Measurements from ENCODE around the gene STK17B.
A peak's percentile ranks its signal among the peaks of the same experiment; 100 is the strongest.

STK17B gene

DNA sequence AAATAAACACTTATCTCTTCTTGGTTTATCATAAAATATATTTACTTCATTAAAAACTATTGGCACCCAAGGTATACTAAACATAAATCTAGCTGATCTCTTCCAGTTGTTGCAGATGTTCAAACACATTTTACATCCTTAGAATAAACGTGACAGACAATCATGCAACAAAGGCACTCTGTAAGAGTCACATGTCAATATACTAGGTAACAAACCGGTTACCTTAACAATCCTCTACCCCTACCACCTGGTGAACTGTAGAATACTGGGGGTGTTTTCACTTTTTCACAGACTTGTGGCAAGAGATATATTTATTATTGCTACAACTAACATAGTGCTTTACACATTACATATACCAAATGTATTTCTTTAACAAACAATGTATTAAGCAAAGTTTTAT, 15.8 kb downstream of the STK17B start:
- DNase-seq (ENCODE audit: low spot score), result no peak

DNA sequence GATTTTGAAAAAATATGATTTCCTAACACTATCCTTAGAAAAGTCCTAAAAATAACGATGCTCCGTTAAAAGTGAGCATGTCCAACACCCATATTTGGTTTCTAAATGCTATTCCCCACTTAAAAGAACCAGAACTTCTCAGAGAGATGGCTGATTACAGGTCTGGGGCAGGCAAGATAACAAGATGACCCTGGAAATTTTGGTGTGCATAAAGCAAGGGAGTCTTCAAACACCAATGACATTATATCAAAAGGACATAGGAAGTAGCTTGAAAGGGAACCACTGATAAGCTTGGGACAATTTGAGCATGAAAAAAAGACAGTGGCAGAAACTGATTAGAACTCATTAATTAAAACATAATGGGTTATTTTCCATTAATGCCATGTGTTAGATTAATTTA, 17.9 kb downstream of the STK17B start:
- no peak for DNase-seq (ENCODE audit: low spot score)

DNA sequence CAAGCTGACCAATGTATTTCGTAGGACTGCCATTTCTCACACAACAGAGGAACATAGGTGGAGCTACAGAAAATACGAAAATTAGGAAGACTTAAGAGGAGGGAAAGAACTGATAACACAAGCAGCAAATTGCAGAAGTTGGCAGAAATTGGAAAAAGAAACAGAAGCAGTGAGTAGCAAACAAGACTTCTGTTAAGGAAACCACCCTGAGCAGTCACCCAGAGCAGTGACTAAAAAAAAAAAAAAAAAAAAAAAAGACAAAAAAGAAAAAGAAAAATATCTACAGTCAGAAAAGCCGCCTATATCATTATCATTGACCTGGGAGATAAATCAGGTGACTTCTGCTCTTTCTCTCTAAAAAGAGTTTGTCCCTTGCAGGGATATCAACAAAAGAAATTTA, 21.4 kb downstream of the STK17B start:
- DNase-seq (ENCODE audit: low spot score), result peak; percentile 36

DNA sequence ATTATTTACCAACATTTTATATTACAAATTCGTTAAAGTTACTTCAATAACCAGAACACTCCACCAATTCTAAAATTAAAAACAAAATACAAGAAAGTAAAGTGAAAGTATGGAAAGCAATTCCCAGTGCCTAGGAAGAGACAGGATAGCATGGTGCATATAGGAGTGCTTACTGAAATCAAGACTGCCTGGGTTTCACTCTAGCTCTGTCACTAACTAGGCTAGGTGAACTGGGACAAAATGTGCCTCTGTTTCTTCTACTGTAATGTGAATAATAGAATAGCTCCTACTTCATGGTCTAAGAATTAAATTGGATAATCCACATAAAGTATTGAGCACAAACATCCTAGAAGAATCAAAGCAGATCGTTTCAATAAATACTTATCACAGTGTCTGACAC, 22.6 kb downstream of the STK17B start:
- DNase-seq (ENCODE audit: low spot score), result no peak

DNA sequence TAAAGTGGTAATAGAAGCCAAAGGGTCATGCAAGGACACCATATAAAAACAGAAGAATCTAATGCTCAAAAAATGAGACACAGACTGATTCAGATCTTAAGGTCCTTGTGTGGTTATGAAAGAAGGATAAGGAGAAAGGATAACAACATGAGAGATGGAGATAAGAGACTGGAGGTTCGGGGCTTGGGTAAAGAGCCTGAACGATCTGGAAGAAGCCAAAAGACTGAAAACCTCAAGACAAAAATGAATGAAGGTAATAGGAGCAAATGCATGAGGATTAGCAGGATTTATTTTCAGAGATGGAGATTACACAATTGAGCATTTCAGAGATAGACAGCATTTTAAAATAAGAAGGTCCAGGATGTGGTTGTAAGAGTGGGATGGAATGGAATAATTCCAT, 26.1 kb downstream of the STK17B start:
- DNase-seq (ENCODE audit: low spot score), result no peak

DNA sequence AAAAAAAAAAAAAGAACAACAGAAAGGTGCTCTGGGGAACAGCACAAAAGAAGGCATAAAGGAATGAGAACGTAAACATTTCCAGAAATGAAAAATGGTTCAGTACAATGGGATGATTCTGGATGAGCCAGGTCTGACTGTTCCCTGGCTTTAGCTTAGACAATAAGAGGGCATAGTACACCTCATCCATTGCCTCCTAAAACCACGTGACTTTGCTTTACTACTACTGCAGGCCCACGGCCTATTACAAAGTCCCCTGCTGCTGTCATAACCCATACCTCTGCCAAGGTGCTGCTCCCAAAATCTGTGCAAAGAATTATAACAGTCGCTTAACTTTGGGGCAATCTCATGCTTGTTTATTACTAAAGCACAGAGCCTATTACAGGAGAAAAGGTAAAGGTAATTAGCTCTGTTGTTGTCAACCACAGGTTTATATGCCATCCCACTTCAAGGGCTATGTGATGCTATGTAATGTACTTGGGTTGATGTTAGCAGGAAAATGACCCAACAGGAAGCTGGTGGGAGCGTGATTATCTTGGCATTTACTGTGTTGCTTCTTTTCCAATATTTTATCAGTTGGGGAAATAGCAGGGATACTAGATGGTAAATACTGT, 26.8 kb downstream of the STK17B start:
- DNase-seq (ENCODE audit: low spot score), result no peak

DNA sequence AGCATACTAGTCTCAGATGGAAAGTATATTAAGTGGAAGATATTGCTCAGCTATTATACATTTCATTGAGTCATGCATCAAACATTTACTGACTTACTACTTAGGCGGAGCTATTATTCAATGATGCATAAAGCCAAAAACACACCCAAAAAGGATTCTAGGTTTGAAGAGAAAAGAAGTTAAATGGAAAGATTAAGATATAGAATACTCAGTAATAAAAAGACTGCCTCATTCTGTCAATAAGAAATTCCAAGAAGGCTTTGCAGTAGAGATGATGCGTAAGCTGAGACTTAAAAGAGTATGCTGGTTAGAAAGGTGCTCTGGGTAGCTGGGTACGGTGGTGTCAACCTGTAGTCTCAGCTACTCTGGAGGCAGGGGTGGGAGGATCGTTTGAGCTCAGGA, 27.6 kb downstream of the STK17B start:
- no peak for DNase-seq (ENCODE audit: low spot score)

DNA sequence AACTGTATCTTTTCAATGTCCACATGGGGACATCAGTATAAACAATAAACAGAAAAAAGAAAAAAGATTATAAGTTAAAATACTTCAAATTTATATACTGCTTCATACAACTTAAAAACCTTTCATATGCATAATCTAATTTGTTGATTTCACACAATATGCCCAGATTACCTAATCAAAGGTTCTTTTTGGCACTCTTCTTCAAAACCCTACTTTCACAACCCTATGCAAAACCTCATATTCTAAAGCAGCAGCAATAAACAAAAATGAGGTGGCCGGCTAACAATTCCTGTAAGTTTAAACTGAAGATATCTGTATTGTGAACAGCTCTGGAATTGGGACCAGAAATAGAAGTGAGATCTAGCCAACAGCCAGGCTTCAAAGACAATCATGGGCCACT, 28.6 kb downstream of the STK17B start:
- no peak for DNase-seq (ENCODE audit: low spot score)

DNA sequence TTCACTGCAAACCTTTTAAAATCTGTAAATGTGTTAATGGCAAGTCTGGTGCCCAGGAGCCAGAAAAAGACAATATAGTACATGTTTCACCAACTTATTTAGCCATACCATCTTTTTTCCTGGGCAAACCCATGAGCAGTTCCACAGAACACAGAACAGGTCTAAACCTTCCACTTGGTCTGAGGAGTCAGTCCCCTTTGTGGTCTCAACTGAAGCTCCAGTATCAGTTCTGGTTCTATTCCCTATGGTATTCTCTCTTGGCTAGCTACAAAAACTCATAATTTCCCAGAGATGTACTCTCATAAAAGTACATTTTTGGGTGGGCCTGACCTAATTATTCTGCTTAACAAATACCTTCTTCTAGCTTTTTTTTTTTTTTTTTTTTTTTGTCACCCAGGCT, 31.2 kb downstream of the STK17B start:
- DNase-seq (ENCODE audit: low spot score), result no peak

DNA sequence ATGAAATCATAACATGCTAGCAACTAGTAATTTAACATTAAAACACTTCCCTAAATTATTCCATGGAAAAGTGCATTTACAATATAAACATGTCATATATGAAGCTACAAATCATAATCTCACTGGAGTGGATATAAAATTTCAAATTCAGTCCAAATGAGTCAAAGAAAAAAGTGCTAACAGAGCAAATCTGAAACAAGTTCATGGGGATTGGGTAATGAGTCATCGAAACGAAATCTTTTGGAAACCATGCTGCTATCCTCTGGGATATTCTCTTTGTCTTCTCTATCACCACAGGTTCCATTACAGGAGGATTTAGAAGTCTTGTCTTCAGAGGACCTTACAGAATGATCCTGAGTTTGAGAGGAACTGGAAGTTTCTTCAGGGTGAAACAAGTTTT, 34.1 kb downstream of the STK17B start:
- no peak for DNase-seq (ENCODE audit: low spot score)

DNA sequence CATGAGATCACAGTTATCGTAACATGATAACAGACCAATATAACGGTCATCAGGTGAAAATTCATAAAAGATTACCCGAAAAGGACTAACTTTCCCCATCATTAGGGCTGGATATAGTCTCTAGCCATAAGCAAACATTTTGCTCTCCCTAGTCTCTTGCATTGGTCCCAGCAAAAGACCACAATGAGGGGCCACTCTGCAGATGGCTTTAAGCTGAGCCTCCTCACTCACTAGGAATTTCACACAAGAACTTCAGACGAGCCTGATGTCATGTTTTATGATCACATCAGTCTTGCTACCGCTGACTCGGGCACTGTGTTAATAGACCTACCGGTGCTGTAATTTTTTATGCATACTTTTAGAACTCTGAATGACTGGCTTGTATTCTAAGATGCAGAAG, 35.2 kb downstream of the STK17B start:
- DNase-seq (ENCODE audit: low spot score), result no peak

DNA sequence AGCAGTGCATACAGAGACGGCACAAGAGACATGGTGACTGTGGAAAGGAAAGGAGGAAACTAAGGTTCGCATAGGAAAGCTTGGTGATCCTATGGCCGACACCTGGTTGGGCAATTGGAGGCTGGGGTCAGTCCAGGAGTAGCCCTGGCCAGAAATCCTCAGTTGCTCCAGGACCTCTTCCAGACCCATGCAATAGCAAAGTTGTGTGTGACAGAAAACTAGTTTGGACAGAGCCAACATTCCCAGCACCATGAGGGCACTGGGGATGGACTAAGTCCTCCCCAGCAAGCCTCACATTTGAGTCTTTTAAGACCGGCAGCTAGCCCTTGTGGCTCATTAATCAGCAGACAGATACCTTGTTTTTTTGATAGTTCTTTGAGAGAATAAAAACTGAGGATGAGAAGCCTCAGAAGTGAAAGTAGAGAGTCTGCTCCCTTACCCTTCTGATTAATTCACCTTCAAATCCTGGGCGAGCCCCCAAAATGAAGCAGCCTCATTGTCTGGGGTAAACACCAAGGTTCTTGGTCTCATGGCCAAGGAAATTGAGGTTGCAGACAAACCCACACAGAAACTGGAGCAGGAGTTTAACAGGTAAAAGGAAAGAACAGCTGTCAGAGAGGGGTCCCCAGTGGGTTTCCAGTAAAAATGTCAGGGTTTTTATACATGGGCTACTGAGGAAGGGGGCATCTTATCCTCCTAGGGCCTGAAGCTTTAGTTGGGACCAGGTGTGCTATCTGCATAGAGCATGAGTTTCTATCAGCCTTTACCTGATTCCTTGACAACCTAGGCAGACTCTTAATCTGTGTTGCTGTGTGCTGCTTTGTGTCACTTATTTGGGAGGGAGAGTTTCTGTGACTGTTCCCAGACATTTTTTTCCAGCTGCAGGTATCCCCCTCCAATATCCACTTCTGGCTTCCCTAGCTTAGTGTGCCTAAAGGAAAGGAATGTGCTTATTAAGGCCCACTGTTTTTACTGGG, 39.1 kb downstream of the STK17B start:
- no peak for DNase-seq (ENCODE audit: low spot score)

DNA sequence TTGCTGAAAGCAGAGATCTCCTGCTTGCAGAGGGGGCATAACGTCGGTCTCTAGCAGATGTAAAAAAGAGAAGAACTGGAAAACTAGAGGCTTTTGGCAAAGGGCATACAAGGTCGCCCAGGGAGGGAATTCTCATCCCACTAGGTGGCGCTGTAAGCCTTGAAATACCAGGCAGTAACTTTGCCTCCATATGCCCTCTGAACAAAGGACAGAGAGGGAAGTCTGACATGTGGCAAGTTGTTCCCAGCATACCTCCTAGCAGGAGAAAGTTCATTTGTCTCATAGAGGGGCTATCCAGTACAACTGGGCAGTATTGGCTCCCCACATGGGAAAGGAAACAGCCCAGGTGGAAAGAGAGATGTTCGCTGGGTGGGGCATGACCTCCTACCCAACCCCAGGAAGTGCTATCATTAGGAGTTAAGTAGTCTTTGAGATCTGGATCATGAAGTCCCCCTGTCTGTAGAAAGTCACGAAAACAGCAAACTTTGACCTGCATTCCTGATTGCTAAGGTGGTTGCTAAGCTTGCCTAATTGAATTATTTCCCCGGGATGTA, 39.9 kb downstream of the STK17B start:
- no peak for DNase-seq (ENCODE audit: low spot score)

DNA sequence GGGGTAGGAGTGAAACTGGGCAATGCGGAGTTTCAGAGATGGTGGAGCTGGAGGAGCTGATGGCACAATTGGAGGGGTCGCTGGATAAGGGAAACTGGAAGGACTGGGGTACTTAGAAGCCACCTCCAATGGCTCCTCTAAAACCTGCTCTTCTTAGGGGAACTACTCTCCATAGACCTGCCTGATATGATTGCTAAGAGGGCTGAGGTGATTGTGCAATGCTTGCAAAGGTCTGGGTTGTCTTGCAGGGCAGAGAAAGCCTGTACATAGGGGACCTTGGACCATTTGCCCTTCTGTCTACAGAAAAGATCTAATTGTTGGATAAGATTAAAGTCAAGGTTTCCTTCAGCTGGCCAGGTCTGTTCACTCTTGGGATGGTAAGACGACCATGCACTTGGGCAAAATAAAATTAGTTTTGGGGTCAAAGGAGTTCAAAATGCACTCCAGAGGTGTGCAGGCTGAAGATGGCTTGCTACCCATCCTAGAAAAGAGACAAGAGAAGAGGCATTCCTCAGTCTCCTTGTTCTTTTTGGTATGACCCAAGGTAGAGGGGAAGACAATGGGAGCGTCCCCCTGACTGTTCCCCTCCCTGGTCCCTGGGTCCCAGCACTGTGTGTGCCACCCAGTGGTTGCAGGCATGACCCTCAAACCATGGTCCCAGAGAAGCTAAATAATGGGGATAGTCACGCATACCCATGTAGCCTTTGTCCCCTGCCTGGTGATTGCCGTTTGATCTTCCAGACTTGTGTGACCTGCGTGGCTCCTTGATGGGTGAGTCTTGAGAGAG, 41.1 kb downstream of the STK17B start:
- DNase-seq (ENCODE audit: low spot score), result no peak

DNA sequence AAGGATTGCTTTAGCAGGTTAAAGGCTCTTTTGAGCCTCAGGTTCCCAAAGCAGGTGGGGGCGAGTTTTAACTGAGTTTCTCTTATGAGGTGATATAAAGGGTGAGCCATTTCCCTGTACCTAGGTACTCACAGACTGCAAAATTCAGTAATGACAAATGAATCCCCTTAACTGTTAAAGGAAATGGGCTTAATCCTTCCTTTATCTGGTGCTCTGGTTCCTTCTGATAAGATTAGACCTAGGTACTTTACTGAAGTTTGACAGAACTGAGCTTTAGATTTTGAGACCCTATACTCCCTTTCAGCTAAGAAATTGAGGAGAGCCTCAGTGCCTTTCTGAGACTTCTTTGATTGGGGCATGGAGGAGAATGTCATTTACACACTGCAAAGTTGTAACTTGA, 42.6 kb downstream of the STK17B start:
- no peak for DNase-seq (ENCODE audit: low spot score)

DNA sequence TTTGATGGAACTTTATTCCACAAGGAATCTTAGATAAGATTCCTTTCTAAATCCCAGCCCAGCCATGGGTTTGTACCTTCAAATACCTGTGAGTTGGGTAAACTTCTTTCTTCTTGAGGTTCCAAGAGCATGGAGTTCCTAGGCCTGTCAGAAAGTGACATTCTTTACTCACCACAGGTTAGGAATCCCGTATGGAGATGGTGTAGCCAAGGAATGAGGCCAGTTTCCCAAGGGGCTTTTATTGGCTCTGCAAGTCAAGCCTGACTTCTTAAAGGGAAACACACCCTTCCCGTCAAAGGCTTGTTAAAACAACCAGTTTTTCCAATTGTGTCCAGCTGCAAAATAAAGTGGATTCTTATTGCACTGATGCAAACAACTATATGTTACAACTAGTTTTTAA, 45.8 kb downstream of the STK17B start:
- no peak for DNase-seq (ENCODE audit: low spot score)

DNA sequence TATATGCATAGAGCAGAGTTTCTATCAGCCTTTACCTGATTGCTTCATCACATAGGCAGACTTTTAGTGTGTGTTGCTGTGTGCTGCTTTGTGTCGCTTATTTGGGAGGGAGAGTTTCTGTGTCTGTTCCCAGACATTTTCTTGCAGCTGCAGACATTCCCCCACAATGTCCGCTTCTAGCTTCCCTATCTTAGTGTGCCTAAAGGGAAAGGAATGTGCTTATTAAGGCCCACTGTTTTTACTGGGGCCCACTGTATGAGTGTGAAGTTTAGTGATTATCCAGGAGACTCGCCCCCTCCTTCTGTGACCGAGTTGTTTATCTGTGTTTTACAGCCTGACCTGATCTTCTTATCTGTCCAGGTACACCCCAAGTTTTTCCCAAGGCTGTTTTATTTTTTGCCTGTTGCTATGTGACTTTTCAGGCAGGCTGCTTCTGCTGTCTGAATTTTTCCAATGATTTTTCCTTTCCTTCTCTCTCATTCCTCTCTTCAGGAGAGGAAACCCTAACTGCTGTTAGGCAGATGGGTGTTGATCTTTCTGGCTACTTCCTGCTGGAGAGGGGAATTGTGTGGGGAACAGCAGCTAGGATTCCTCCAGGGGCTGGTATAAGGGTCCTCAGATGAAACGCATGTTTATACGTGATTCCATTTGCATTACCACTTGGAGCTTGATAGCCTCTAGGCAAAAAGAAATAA, 47.6 kb downstream of the STK17B start:
- no peak for DNase-seq (ENCODE audit: low spot score)

DNA sequence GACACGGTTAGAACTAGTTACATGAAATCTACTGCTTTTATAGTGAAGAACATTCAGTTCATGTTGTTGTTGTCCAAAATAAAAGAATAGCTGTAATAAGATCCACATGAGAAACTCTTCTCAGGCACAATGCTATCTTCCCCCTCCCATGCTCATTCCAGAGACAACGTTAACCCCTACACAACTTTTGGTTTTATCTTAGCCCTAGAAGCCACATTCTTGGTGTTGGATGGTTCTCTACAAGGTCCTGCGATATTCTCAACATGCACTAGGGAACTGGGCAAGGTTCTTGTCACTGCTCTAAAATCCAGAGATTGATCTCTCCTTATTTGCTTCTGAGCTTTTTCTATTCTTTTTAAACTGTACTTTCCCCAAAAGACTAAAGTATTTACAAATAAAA, 51.5 kb downstream of the STK17B start:
- DNase-seq (ENCODE audit: low spot score), result no peak

DNA sequence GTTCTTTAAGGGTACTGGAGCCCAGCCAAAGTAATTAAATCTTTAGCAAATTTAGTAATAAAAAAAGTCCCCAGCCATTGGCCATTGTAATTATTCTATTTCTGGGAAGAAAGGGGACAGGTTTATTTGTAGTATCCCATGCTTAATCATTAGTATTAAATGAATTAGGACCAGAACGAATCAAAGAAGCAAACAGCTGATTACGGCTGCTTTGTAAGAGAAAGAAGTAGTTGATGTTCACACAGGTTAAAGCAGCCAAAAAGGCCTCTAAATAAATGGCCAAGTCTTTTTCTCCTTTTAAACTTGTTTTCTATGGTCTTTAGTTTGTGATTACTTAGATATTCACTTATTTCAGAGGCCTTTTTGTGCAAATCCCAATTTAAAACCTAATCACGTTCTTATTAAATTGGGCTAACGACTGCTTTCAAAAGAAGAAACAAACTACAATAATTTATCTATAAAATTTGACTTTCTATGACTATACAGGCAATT, 54.1 kb downstream of the STK17B start:
- DNase-seq (ENCODE audit: low spot score), result peak; percentile 48

DNA sequence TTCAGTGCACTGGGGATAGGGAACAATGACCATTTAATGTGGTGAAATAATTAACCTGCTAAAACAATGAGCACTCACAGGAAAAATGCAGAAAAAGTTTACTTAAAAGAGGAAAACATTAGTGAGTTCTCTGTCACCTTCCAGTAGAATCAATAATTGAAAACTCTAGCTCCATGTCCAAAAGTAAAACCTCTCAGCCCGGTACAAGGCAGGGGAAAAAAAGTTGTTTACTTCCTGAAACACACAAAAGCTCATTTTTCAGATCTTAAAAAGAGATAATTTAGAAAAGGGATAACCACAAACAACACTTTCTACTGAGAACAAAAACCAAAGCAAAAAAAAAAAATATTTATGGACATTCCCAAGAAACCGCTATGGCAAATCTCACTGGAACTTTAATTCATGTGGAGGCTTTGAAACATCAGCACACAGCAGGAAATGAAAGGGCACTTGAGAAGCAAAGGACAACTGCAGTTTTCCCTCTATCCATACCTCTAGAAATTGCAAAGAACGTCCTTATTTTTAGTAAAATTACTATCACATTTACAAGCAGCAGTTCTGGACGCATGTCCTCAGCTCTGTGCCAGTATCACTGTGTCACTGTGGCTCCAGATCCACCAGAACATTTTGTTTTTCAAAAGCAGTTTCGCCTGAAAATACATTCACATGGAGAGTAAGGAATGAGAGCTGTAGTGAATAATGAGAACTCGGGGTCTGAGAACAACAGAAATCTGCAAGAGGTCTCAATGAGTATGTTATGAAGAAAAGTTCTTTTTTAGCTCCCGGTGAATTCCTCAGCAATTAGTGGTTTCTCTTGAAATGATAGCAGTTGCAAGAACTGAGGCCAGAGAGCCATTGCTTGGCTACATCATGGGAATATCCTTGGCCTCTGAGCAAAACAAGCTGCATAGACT, 58.1 kb downstream of the STK17B start:
- peak; percentile 47 for DNase-seq (ENCODE audit: low spot score)
